Body of pancreas (tissue), 4 donors: ENCODE data around the gene DDX42. TPM values are rescaled to one million over a fixed set of nuclear protein-coding genes. Genes with fewer than 3 reads are reported as not detected.

Source experiments
- ATAC-seq: fragments of 150-250 bp; one replicate; pipeline ENCODE4 v1.9.1; 2016
- DNase-seq, 4 donors: peaks; one replicate each; pipeline ENCODE4 v3.0.0-alpha.2; 2019
- H3K27ac ChIP-seq, 4 donors: fragments of 200-600 bp; sonication (generic); 1 replicate in 3 of 4; 2 replicates in 1 of 4; pipeline versions ENCODE4 v1.5.1 to v1.6.1; 2016 to 2019; ENCODE audit warnings: mild to moderate bottlenecking in 1 of 4, mixed read lengths in 1 of 4, moderate library complexity in 1 of 4
- H3K27me3 ChIP-seq, 2 donors: fragments of 200-600 bp; sonication (generic); one replicate each; pipeline ENCODE4 v1.6.0; 2016; ENCODE audit warnings: mild to moderate bottlenecking in 1 of 2
- H3K36me3 ChIP-seq, 2 donors: fragments of 200-600 bp; sonication (generic); replicated peaks in 1 of 2; 2 replicates each; pipeline ENCODE4 v1.5.1; 2016; ENCODE audit warnings: low read depth in 2 of 2; ENCODE audit not compliant: insufficient read depth in 1 of 2
- H3K4me1 ChIP-seq: fragments of 200-600 bp; sonication (generic); one replicate; pipeline ENCODE4 v1.6.0; 2016
- H3K4me3 ChIP-seq, 2 donors: fragments of 200-600 bp; sonication (generic); 1 replicate in 1 of 2; 2 replicates in 1 of 2; pipeline ENCODE4 v1.5.1; 2016 to 2019
- H3K9me3 ChIP-seq, 3 donors: fragments of 200-600 bp; sonication (generic); 1 replicate in 2 of 3; 2 replicates in 1 of 3; pipeline ENCODE4 v1.5.1; 2016
- CTCF ChIP-seq, 7 experiments: fragments of 450-650 bp in 4 of 7; fragments of 200-600 bp in 3 of 7; sonication (generic) in 3 of 7; IDR thresholded peaks; one replicate each; pipeline ENCODE4 v1.5.1; 2016 to 2019; ENCODE audit warnings: antibody characterized with exemption in 7 of 7
- POLR2A ChIP-seq, 3 donors: fragments of 450-650 bp; IDR thresholded peaks; one replicate each; pipeline ENCODE4 v1.6.1; 2016; ENCODE audit warnings: antibody characterized with exemption in 3 of 3, mild to moderate bottlenecking in 2 of 3
- WGBS, 2 donors: methylation state at CpG; one replicate each; pipeline ENCODE4 v1.1.5; 2017; 5-methylcytosine and 5-hydroxymethylcytosine counted together
- intact Hi-C: fragments of 100-400 bp; cut with DNase I; formaldehyde crosslinking; loops from one replicate; pipeline ENCODE4 v1.15.1; 2023
- total RNA-seq, 2 donors: library from RNA; depleted of rRNA; stranded (reverse); fragments of >200 nt; gene quantifications; one replicate each; pipeline ENCODE4 v1.1.0, GENCODE V29; 2016

DDX42 gene
- total RNA-seq, 2 donors from 2014 or later = 114 to 116 TPM

GRCh38 chr17:63780928-63781327, 7.0 kb downstream of the DDX42 start:
- ATAC-seq (no peak), DNase-seq (no peak)
- H3K4me1 ChIP-seq = peaks cover 55% of the 10 kb centered on the region
- 98 to 99% methylated on average over 4 of the region's 4 CpGs for WGBS, 2 donors
- intact Hi-C loops = no loop called here
- peaks cover 0 to 1% of the 10 kb centered on the region in 2 donors for H3K36me3 ChIP-seq
- no peak overlapping the region for H3K4me3 ChIP-seq
- peak overlapping the region in 3 of 4 donors; percentile 13 to 65 (median 26) for H3K27ac ChIP-seq
- H3K9me3 ChIP-seq = no peaks in the 10 kb centered on the region
- H3K27me3 ChIP-seq = no peaks in the 10 kb centered on the region
- TF ChIP-seq POLR2A (IDR thresholded peaks at IDR 0.05) (no peak), CTCF (IDR thresholded peaks at IDR 0.05) (no peak)

GRCh38 chr17:63783522-63783921, 9.6 kb downstream of the DDX42 start:
- WGBS, 2 donors = 72 to 83% methylated on average over 6 of the region's 6 CpGs
- no peak for DNase-seq
- H3K4me3 ChIP-seq = no peak overlapping the region
- no peak for ATAC-seq
- no peaks in the 10 kb centered on the region for H3K27me3 ChIP-seq
- TF ChIP-seq POLR2A (IDR thresholded peaks at IDR 0.05) (no peak), CTCF (IDR thresholded peaks at IDR 0.05) (no peak)
- H3K27ac ChIP-seq = no peak overlapping the region
- H3K9me3 ChIP-seq = no peaks in the 10 kb centered on the region
- intact Hi-C loops = no loop called here
- peaks cover 32% of the 10 kb centered on the region for H3K4me1 ChIP-seq
- peaks cover 0 to 9% of the 10 kb centered on the region in 2 donors for H3K36me3 ChIP-seq

- Histone ChIP-seq H3K9me3 (no peaks in the 10 kb centered on the region), H3K27ac (no peak overlapping the region), H3K4me1 (peaks cover 15% of the 10 kb centered on the region), H3K36me3 (peaks cover 0 to 23% of the 10 kb centered on the region in 2 donors), H3K27me3 (no peaks in the 10 kb centered on the region), H3K4me3 (no peak overlapping the region)
- 85 to 89% methylated on average over 1 of the region's 1 CpG for WGBS, 2 donors
- intact Hi-C loops = no loop called here
- ATAC-seq (no peak), DNase-seq (no peak)
- TF ChIP-seq CTCF (IDR thresholded peaks at IDR 0.05) = no peak
- no peak for TF ChIP-seq POLR2A (IDR thresholded peaks at IDR 0.05)
Measured at GRCh38 chr17:63785556-63785955, 11.6 kb downstream of the DDX42 start.

GRCh38 chr17:63786117-63786516, 12.1 kb downstream of the DDX42 start:
- no peak overlapping the region for H3K4me3 ChIP-seq
- 95 to 100% methylated on average over 1 of the region's 1 CpG for WGBS, 2 donors

More at GRCh38 chr17:63786117-63786516, 12.1 kb downstream of the DDX42 start:
- H3K27me3 ChIP-seq = no peaks in the 10 kb centered on the region
- intact Hi-C loops = no loop called here
- H3K36me3 ChIP-seq = peaks cover 0 to 25% of the 10 kb centered on the region in 2 donors
- H3K4me1 ChIP-seq = peaks cover 9% of the 10 kb centered on the region
- ATAC-seq = no peak
- H3K27ac ChIP-seq = no peak overlapping the region
- H3K9me3 ChIP-seq = no peaks in the 10 kb centered on the region
- no peak for DNase-seq
- TF ChIP-seq POLR2A (IDR thresholded peaks at IDR 0.05) = no peak
- TF ChIP-seq CTCF (IDR thresholded peaks at IDR 0.05) = no peak
